Upper lobe of left lung (tissue), 6 donors: ENCODE data around the gene PCDH12. TPM values are rescaled to one million over a fixed set of nuclear protein-coding genes. Genes with fewer than 3 reads are reported as not detected.

ENCODE experiments used
- ATAC-seq, 2 donors: fragments of 200-7000 bp; cut with Tn5 transposase; one replicate each; pipeline ENCODE4 v1.9.1; 2022; ENCODE audit warnings: mild to moderate bottlenecking in 2 of 2, moderate library complexity in 2 of 2; ENCODE audit not compliant: low FRiP score in 2 of 2
- DNase-seq, 2 donors: peaks; one replicate each; pipeline ENCODE4 v3.0.0-alpha.2; 2019 to 2020
- H3K27ac ChIP-seq, 4 donors: fragments of 200-600 bp; sonication (generic); one replicate each; pipeline ENCODE4 v1.5.1; 2016 to 2019
- H3K27me3 ChIP-seq, 4 donors: fragments of 200-600 bp; sonication (generic); one replicate each; pipeline ENCODE4 v1.5.1; 2017 to 2019
- H3K36me3 ChIP-seq, 4 donors: fragments of 200-600 bp; sonication (generic); one replicate each; pipeline ENCODE4 v1.5.1; 2016 to 2019
- H3K4me1 ChIP-seq, 4 donors: fragments of 200-600 bp; sonication (generic); one replicate each; pipeline ENCODE4 v1.5.1; 2018 to 2019
- H3K4me3 ChIP-seq, 4 donors: fragments of 200-600 bp; sonication (generic); one replicate each; pipeline ENCODE4 v1.5.1; 2017 to 2019; ENCODE audit warnings: mild to moderate bottlenecking in 2 of 4, moderate library complexity in 1 of 4
- H3K9me3 ChIP-seq, 4 donors: fragments of 200-600 bp; sonication (generic); one replicate each; pipeline ENCODE4 v1.5.1; 2018 to 2019
- EP300 ChIP-seq, 4 donors: sonication (generic); formaldehyde crosslinking; IDR thresholded peaks; one replicate each; pipeline ENCODE4 v1.5.1; 2017; ENCODE audit warnings: antibody characterized with exemption in 4 of 4, control low read depth in 2 of 4
- POLR2A ChIP-seq, 4 donors: fragments of 450-650 bp; IDR thresholded peaks; one replicate each; pipeline ENCODE4 v1.5.1; 2016 to 2017; ENCODE audit warnings: antibody characterized with exemption in 4 of 4, mild to moderate bottlenecking in 2 of 4
- POLR2AphosphoS5 ChIP-seq, 2 donors: sonication (generic); formaldehyde crosslinking; IDR thresholded peaks; one replicate each; pipeline ENCODE4 v1.5.1; 2017; ENCODE audit warnings: antibody characterized with exemption in 2 of 2
- WGBS, 2 donors: methylation state at CpG; one replicate each; pipeline ENCODE4 v1.1.5; 2017 to 2018; 5-methylcytosine and 5-hydroxymethylcytosine counted together
- total RNA-seq, 6 donors: library from RNA; depleted of rRNA in 4 of 6; stranded (reverse); fragments of >200 nt in 4 of 6; gene quantifications; one replicate each; pipeline versions ENCODE4 v1.1.0 to v1.2.1, GENCODE V29; 2016 to 2021
- TF ChIP-seq, protein P1 (sequence below), 6 experiments: fragments of 450-650 bp in 4 of 6; fragments of 200-600 bp in 2 of 6; sonication (generic) in 2 of 6; IDR thresholded peaks; one replicate each; pipeline ENCODE4 v1.5.1; 2016 to 2019; ENCODE audit warnings: antibody characterized with exemption in 6 of 6
- donor health status: DM: no; HTN: no; CAD: no; lungs with moderate emphysema.
- donor health status: DM: no; HTN: yes; CAD: no; lungs with severe emphysema.

PCDH12 gene
- total RNA-seq, 6 donors from 2014 or later, result 2.1 to 26.0 (median 10.7) TPM

DNA sequence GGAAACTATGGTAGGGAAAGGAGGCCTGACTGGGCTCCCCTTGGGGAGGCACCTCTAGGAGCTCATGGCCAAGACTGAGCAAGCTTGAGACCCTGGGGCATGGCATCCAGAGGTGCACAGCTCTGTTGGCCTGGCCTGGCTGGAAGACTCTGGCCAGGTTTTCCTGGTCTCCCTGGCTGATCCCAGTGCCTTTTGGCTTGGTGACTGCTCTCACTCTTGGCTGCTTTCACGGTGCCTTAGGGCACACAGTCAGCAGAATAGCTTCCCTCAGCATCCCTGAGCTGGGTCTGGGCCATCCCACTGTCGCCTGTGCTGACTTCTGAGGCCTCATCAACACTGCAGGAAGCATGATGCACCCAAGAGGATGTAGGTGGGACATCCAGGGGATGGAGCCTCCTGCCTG, 47.7 kb downstream of the PCDH12 start:
- Histone ChIP-seq H3K36me3 (no peaks in the 10 kb centered on the region), H3K27ac (no peak overlapping the region), H3K4me3 (no peak overlapping the region), H3K27me3 (no peaks in the 10 kb centered on the region), H3K4me1 (peaks cover 6 to 12% (median 11%) of the 10 kb centered on the region in 4 donors), H3K9me3 (no peaks in the 10 kb centered on the region)
- DNase-seq (no peak), ATAC-seq (no peak)
- 53 to 71% methylated on average over 2 of the region's 2 CpGs for WGBS, 2 donors
- TF ChIP-seq POLR2A (IDR thresholded peaks at IDR 0.05), result no peak
- no peak for TF ChIP-seq EP300 (IDR thresholded peaks at IDR 0.05)
- TF ChIP-seq POLR2AphosphoS5 (IDR thresholded peaks at IDR 0.05), result no peak
- TF ChIP-seq, protein P1, sequence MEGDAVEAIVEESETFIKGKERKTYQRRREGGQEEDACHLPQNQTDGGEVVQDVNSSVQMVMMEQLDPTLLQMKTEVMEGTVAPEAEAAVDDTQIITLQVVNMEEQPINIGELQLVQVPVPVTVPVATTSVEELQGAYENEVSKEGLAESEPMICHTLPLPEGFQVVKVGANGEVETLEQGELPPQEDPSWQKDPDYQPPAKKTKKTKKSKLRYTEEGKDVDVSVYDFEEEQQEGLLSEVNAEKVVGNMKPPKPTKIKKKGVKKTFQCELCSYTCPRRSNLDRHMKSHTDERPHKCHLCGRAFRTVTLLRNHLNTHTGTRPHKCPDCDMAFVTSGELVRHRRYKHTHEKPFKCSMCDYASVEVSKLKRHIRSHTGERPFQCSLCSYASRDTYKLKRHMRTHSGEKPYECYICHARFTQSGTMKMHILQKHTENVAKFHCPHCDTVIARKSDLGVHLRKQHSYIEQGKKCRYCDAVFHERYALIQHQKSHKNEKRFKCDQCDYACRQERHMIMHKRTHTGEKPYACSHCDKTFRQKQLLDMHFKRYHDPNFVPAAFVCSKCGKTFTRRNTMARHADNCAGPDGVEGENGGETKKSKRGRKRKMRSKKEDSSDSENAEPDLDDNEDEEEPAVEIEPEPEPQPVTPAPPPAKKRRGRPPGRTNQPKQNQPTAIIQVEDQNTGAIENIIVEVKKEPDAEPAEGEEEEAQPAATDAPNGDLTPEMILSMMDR (IDR thresholded peaks at IDR 0.05), result no peak

GRCh38 chr5:141909212-141909611, 48.8 kb downstream of the PCDH12 start:
- Histone ChIP-seq H3K4me3 (no peak overlapping the region), H3K36me3 (no peaks in the 10 kb centered on the region), H3K27ac (no peak overlapping the region), H3K27me3 (no peaks in the 10 kb centered on the region), H3K9me3 (no peaks in the 10 kb centered on the region), H3K4me1 (peaks cover 6 to 8% (median 7%) of the 10 kb centered on the region in 4 donors)
- DNase-seq (no peak), ATAC-seq (no peak)
- no peak for TF ChIP-seq POLR2A (IDR thresholded peaks at IDR 0.05)
- no peak for TF ChIP-seq POLR2AphosphoS5 (IDR thresholded peaks at IDR 0.05)
- TF ChIP-seq EP300 (IDR thresholded peaks at IDR 0.05), result no peak
- TF ChIP-seq, protein P1 (IDR thresholded peaks at IDR 0.05), result no peak
- WGBS, 2 donors, result 73 to 79% methylated on average over 4 of the region's 4 CpGs

GRCh38 chr5:141908796-141909195, 49.2 kb downstream of the PCDH12 start:
- TF ChIP-seq, protein P1 (IDR thresholded peaks at IDR 0.05), result no peak
- TF ChIP-seq EP300 (IDR thresholded peaks at IDR 0.05), result no peak
- Histone ChIP-seq H3K27me3 (no peaks in the 10 kb centered on the region), H3K4me1 (peaks cover 2 to 4% (median 3%) of the 10 kb centered on the region in 4 donors), H3K4me3 (no peak overlapping the region), H3K36me3 (no peaks in the 10 kb centered on the region), H3K9me3 (no peaks in the 10 kb centered on the region), H3K27ac (no peak overlapping the region)
- 86 to 95% methylated on average over 2 of the region's 2 CpGs for WGBS, 2 donors
- no peak for DNase-seq
- peak in 1 of 2 donors; percentile 44 for ATAC-seq

DNA sequence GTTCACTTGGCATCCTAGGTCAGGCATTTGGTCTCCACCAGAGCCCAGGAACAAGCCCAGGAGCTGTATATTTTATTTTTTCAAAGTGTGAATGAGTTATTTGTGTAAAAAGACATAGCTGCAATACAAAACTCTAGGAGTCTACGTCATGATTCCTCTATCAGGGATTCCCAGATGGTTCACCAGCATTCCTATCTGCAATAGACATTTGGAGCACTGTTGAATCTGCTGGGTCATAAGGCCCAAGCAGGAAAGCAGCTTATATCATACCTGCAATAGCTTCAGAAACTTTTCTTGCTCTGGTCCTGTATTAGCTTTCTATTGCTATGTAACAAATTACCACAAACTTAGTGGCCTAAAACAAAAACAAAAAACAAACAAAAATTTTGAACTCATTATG, 51.0 kb downstream of the PCDH12 start:
- TF ChIP-seq POLR2A (IDR thresholded peaks at IDR 0.05) (no peak), EP300 (IDR thresholded peaks at IDR 0.05) (no peak), POLR2AphosphoS5 (IDR thresholded peaks at IDR 0.05) (no peak)
- TF ChIP-seq, protein P1 (IDR thresholded peaks at IDR 0.05), result no peak
- no peaks in the 10 kb centered on the region for H3K27me3 ChIP-seq
- H3K4me1 ChIP-seq, result no peaks in the 10 kb centered on the region
- no peak overlapping the region for H3K27ac ChIP-seq
- H3K4me3 ChIP-seq, result no peak overlapping the region
- no peaks in the 10 kb centered on the region for H3K36me3 ChIP-seq
- no peaks in the 10 kb centered on the region for H3K9me3 ChIP-seq
- WGBS, 2 donors, result 0% methylated on average over 1 of the region's 1 CpG
- no peak for DNase-seq
- no peak for ATAC-seq

DNA sequence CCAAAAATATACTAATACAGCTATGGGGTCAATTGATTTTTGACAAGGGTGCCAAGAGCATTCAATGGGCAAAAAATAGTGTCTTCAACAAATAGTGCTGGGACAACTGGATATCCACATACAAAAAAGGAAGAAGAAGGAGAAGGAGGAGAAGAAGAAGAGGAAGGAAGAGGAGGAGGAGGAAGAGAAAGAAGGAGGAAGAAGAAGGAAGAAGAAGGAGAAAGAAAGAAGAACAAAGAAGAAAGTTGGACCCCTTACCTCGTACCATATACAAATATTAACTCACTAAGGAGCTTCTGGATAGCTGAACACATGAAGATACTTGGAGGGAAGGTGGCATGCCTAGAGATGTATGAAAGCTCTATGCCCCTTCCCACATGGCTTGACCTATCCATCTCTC, 51.5 kb downstream of the PCDH12 start:
- ATAC-seq, result no peak
- Histone ChIP-seq H3K36me3 (no peaks in the 10 kb centered on the region), H3K27me3 (no peaks in the 10 kb centered on the region), H3K27ac (no peak overlapping the region), H3K4me3 (no peak overlapping the region), H3K4me1 (no peaks in the 10 kb centered on the region), H3K9me3 (no peaks in the 10 kb centered on the region)
- no peak for DNase-seq
- 0 to 48% methylated on average over 1 of the region's 1 CpG for WGBS, 2 donors
- TF ChIP-seq POLR2A (IDR thresholded peaks at IDR 0.05) (no peak), EP300 (IDR thresholded peaks at IDR 0.05) (no peak), POLR2AphosphoS5 (IDR thresholded peaks at IDR 0.05) (no peak)
- TF ChIP-seq, protein P1 (IDR thresholded peaks at IDR 0.05), result no peak
